Measurements from ENCODE around the gene CTSW.
"Not testable (repeated sequence)": the region's sequence is repeated elsewhere in the genome, so short reads cannot be mapped to it uniquely, and the experiment has no call there.

Gene CTSW

DNA sequence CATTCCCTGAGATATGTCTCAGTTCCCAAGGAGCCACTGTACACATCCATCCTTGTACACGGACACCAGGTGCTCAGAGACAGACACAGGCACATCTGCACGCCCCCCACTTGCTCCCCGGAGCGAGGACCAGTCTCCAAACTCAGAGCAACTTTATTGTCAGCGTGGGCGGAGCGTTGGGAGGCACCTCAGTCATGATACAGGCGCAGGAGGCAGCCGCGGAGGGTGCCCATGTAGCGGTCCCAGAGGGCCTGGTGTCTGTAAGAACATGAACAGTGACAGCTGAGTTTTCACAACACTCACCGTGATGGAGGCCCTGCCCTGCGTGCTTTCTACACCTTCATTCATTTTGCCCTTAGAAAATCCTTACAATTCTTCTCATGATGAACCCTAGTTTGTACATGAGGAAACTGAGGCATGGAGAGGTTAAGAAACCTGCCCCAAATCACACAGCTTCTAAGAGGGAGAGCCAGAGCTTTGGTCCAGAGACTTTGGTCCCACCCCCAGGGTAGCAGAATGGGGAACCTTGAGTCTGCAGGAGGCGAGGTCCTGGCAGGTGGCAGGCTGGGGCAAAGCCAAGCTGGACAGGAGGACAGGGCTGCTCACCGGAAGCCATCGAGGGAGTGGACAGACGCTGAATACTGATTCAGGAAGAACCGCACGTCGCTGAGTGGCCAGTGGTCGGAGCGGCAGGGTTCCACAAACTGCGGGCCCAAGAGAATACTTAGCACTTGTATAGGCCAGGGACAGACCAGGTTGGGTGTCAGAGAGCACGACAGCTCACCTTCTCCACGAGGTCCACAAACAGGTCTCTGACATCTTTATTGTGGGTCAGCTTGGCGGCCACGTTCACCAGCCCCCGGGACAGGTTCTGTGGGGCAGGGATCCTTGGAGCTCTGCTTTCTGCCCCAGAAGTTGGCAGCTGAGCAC is 4.4 kb downstream of the CTSW start:
- DNase-seq (ENCODE audit: extremely low read depth in 1 of 2, low read depth in 1 of 2): no peak

DNA sequence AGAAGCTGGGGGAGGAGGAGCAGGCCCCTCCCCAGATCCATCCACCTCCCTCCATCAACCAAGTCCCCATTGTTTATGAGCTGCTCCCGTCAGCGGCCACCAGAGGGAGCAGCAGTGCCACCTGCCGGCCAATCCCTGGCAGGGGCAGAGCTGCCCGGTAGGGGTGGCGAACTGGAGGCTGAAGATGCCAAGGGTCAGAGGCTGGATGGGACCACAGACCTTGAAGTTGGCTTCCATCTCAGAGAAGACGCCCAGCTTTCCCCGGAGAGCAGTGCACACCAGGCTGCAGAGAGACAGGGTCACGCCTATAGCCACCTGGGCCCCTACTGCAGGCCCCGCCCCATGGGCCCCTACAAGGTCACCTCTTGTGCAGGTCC is 5.1 kb downstream of the CTSW start:
- DNase-seq (ENCODE audit: extremely low read depth in 1 of 2, low read depth in 1 of 2): no peak

- no peak for DNase-seq (ENCODE audit: extremely low read depth in 1 of 2, low read depth in 1 of 2)
Observed at GRCh38 chr11:65885231-65885630, 5.6 kb downstream of the CTSW start.

DNA sequence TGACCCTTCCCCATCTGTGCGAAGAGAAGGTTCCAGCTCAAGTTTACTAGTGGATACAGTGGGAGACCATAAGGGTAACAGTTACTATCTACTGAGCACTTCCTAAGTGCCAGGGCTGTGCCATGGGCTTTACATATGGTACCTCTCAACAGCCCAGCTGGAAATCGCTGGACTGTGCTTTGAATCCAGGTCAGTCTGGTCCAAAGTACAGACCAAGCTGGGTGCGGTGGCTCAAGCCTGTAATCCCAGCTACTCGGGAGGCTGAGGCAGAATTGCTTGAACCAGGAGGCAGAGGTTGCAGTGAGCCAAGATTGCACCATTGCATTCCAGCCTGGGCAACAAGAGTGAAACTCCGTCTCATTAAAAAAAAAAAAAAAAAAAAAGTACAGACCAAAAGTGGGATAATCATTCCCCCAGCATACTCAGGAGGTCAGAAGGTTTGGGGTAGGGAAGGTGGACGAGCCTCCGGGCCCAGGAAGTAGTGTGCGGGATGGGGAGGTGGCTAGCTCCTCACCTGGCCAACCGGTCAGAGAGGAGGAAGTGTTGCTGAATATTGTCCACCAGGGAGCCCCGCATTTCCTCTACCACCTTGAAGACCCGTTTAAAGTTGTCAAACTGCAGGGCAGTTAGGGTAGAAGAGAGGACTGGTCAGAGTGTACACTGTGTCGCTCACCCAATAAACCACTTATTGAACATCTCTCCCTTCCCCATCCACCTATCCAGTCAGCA is 6.3 kb downstream of the CTSW start:
- DNase-seq (ENCODE audit: extremely low read depth in 1 of 2, low read depth in 1 of 2): no peak

- DNase-seq (ENCODE audit: extremely low read depth in 1 of 2, low read depth in 1 of 2): no peak
Observed at GRCh38 chr11:65886826-65887722, 7.4 kb downstream of the CTSW start.

DNA sequence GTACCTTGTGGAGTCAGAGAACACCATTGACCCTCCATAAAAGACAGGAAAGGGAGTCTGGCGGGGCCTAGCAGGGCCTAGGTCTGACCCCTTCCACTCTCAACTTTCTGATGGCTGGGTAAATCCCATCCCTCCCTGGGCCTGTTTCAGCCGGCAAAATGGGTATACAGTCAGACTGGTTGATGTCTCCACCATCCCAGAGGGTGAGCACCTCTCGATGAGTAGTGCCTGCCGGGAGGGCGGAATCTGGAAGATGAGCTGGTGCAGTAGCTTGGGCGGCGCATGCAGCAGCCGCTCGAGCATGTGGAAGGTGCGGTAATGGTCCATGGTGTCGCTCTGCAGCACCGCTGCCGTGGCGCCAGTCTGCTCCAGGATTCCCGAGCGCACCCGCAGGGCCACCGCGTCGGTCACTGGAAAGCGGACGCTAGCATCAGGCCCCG is 8.1 kb downstream of the CTSW start:
- no peak for DNase-seq (ENCODE audit: extremely low read depth in 1 of 2, low read depth in 1 of 2)

DNA sequence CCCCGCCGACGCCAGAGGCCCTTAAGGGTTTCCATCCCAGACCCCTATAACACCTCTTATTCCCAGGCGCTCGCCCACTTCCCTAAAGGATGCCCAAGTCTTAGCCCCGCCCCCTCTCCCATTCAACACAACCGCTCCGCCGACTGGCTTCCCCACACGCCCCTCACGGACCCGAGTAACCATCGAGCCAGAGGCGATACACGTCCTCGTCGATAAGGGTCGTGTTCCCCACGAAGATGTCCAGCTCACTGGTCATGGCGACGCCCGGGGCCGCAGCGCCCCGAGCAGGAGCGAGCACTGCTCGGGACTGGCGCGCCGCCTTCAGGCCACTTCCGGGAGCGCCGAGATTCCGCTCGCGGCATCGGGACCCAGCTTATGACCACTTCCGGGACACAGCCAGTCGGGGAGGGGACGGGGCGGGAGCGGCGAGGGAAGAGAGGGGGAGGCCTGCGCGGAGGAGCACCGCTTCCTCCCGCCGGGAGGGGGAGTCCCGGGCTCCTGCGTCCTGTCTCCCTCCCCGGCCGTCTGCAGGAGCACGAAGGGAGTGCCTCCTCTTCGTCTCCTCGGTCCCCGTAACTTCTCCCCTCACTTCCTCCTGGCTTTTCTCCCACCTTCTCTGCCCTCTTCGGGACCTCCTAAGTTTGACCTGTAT is 8.7 kb downstream of the CTSW start, which contains the start of gene FIBP:
FIBP (minus strand) TSS at position 309 of the 652 bp plus-strand sequence; CDS start at position 256, 53 bp downstream.
- DNase-seq (ENCODE audit: extremely low read depth in 1 of 2, low read depth in 1 of 2): peak; percentile 95

DNA sequence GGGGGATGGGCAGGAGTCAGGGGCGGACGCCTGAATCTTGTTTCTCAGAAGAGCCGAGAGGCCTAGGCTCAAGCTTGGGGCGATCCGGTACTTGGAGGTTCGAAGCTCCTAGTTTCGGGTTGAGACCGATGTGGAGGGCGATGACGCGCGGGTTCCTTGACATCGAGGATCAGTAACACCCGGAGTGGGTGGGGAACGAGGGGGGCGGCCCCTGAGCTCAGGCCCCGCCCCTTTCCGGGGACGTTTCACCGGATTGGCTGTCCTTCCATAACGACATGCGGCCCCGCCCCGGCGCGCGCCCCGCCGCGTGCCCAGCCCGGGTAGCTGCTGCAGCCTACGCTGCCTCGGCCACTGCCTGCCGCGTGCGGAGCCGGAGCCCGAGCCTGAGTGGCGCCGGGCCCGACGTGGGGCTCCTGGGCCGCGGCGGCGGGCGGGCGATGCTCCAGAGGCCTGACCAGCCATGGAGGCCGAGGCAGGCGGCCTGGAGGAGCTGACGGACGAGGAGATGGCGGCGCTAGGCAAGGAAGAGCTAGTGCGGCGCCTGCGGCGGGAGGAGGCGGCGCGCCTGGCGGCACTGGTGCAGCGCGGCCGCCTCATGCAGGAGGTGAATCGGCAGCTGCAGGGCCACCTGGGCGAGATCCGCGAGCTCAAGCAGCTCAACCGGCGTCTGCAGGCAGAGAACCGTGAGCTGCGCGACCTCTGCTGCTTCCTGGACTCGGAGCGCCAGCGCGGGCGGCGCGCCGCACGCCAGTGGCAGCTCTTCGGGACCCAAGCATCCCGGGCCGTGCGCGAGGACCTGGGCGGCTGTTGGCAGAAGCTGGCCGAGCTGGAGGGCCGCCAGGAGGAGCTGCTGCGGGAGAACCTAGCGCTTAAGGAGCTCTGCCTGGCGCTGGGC is 10.9 kb downstream of the CTSW start, which contains the start of gene CCDC85B:
CCDC85B (plus strand) TSS at position 350 of the 895 bp plus-strand sequence; CDS start at position 461, 111 bp downstream.
- DNase-seq (ENCODE audit: extremely low read depth in 1 of 2, low read depth in 1 of 2): peak; percentile 98

DNA sequence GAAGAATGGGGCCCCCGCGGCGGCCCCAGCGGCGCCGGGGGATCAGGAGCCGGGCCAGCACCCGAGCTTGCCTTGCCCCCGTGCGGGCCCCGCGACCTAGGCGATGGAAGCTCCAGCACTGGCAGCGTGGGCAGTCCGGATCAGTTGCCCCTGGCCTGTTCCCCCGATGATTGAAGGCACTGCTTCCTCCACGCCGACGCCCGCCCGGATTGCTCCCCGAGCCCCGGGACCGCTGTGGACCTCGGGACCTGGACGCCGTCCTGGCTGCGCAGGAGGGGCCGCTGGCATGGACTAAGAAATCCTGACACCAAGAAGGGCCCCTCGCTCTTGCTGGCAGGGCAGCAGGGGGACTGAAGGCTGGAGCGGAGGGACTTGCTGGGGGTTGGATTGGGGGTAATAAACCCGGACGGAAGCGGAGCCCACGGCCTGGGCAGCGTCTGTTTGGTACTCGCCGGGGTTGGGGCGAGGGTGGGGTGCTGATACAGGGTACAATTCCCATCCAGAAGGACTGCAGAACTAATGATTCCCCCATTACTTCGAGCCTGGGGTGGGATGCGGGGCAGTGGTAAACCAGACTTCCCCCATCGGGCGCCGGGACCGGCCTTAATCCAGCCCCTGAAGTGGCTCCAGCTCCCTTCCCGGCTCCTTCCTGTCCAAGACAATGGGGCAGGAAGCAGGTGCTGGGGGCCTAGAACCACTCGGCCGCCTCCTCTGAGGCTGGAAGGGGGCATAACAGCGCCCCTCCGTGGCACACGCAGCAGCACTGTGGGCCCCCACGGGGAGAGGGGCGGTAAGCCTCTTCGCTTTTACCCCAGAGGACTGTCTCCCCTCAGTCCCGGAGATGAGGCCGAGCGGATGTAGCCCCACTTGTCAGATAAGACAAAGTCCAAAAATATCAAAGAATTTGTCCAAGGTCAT is 11.8 kb downstream of the CTSW start:
- DNase-seq (ENCODE audit: extremely low read depth in 1 of 2, low read depth in 1 of 2): no peak

DNA sequence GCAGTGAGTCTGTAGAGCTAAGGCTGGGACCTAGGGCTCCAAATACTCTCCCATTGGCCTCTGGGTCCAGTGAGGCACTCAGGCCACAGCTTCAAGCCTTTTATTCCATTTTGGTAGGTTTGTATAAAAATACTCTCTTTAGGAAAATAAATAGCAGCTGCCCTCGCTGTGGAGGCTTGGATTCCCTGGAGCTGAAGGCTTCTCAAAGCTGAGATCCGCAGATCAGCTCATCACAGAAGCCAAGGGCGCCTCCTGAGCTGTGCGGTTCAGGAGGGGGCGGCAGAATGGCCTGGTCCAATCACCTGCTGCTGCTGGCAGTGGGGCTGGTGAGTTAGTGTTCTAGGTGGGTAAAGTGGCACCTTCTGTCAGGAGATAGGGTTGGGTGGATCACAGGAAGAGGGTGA is 12.5 kb downstream of the CTSW start:
- DNase-seq (ENCODE audit: extremely low read depth in 1 of 2, low read depth in 1 of 2): not testable (repeated sequence)

GRCh38 chr11:65892661-65893317 is 13.2 kb downstream of the CTSW start:
- DNase-seq (ENCODE audit: extremely low read depth in 1 of 2, low read depth in 1 of 2): no peak

- DNase-seq (ENCODE audit: extremely low read depth in 1 of 2, low read depth in 1 of 2): no peak
Observed at GRCh38 chr11:65894034-65894591, 14.5 kb downstream of the CTSW start.

DNA sequence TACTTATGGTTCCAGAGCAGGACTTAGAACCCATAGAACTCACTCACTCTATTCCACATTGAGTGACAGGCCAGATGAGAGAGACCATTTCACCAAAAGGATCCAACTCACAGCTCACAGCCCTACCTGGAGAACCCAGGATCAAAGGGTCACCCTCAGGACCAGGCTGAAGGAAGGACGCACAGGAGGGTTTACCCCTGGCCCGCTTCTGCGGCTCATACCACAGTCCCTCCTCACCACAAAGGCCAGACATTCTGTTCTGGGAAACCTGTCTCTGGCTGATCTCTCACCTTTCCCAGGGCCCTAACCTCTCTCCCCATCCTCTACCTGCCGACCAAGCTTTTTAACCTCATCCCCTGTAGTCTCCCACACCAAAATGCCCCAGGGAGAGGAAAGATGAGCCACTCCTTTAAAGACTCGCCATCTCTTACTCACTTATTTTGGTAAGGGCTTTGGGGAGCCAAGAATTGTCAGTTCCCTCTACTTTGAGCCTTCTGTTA is 15.9 kb downstream of the CTSW start:
- no peak for DNase-seq (ENCODE audit: extremely low read depth in 1 of 2, low read depth in 1 of 2)

DNA sequence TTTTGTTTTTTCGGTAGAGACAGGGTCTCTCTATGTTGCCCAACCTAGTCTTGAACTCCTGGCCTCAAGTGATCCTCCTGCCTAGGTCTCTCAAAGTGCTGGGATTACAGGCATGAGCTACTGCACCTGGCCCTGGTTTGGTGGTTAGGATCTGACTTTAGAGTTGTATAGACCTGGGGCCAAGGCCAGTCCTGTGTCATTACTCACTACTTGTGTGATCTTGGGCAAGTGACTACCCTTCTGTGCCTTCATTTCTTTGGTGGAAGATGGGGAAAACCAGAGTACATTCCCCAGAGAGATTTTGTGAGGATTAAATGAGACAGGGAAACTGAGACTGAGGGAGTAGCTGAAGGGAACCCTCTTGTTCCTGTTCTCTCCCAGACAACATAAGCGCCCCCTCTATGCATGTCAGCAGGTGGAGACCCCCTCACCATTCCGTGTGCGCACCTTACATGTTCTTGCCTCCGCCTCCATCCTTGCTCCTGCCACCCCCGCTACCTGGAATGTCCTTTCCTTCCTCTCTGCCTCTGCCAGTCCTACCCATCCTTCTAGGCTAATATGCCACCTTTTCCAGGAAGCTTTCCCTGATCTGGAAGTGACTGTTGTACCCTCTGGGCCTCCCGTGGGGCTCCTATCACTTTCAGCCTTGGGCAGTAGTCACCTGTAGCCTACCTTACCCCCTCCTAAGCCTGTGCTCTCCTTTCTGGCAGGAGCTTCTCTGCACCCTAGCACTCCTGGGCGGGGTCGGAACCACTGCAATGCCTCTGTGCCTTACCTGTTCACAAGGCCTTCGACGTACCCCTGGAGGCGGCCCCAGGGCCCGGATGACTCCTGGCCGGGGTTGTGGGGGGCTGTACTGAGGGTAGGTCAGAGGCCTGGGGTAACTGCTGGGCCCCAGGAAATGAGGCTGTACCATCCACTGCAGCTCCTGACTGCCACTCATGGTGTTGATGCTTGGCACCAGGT is 16.7 kb downstream of the CTSW start:
- no peak for DNase-seq (ENCODE audit: extremely low read depth in 1 of 2, low read depth in 1 of 2)

- DNase-seq (ENCODE audit: extremely low read depth in 1 of 2, low read depth in 1 of 2): no peak
Observed at GRCh38 chr11:65897020-65897471, 17.4 kb downstream of the CTSW start.
